Stimulated activated naive CD8-positive, alpha-beta T cell treated with anti-CD3 and anti-CD28 coated beads, Interleukin-15, Interleukin-2, amounts not matched to agents 100 ng/mL and 50 ng/mL, for 24 hours (primary cell): Measurements from ENCODE around the gene EXOC4.

ENCODE experiments used
- H3K27ac Mint-ChIP-seq: one replicate; pipeline ENCODE4 v1.8.0; 2021; ENCODE audit warnings: mild to moderate bottlenecking, mixed read lengths
- H3K27me3 Mint-ChIP-seq: one replicate; pipeline ENCODE4 v1.8.0; 2021; ENCODE audit warnings: mixed read lengths
- H3K36me3 Mint-ChIP-seq: one replicate; pipeline ENCODE4 v1.8.0; 2021; ENCODE audit warnings: low read depth, mixed read lengths
- H3K4me1 Mint-ChIP-seq: one replicate; pipeline ENCODE4 v1.8.0; 2021; ENCODE audit warnings: low read depth, mixed read lengths
- H3K4me3 Mint-ChIP-seq: one replicate; pipeline ENCODE4 v1.8.0; 2021; ENCODE audit warnings: mild to moderate bottlenecking, mixed read lengths
- H3K9me3 Mint-ChIP-seq: one replicate; pipeline ENCODE4 v1.8.0; 2021; ENCODE audit warnings: mixed read lengths

EXOC4 gene

GRCh38 chr7:133293384-133294160 lies 40.7 kb downstream of the EXOC4 start:
- no peak overlapping the region for H3K4me3 Mint-ChIP-seq
- no peaks in the 10 kb centered on the region for H3K4me1 Mint-ChIP-seq
- H3K27ac Mint-ChIP-seq, result no peak overlapping the region
- no peaks in the 10 kb centered on the region for H3K9me3 Mint-ChIP-seq
- no peaks in the 10 kb centered on the region for H3K27me3 Mint-ChIP-seq
- peaks cover 55% of the 10 kb centered on the region for H3K36me3 Mint-ChIP-seq

- Mint-ChIP-seq H3K36me3 (peaks cover 48% of the 10 kb centered on the region), H3K4me3 (no peak overlapping the region), H3K4me1 (no peaks in the 10 kb centered on the region), H3K27ac (no peak overlapping the region), H3K27me3 (no peaks in the 10 kb centered on the region), H3K9me3 (no peaks in the 10 kb centered on the region)
These were observed 41.4 kb downstream of the EXOC4 start for GRCh38 chr7:133294234-133294633.

GRCh38 chr7:133295484-133295883 lies 42.6 kb downstream of the EXOC4 start:
- no peak overlapping the region for H3K4me3 Mint-ChIP-seq
- H3K36me3 Mint-ChIP-seq, result peaks cover 38% of the 10 kb centered on the region
- no peaks in the 10 kb centered on the region for H3K27me3 Mint-ChIP-seq

GRCh38 chr7:133297093-133297492 lies 44.2 kb downstream of the EXOC4 start:
- Mint-ChIP-seq H3K36me3 (peaks cover 23% of the 10 kb centered on the region), H3K9me3 (no peaks in the 10 kb centered on the region)

More at GRCh38 chr7:133295484-133295883, 42.6 kb downstream of the EXOC4 start:
- Mint-ChIP-seq H3K9me3 (no peaks in the 10 kb centered on the region), H3K27ac (no peak overlapping the region), H3K4me1 (no peaks in the 10 kb centered on the region)

GRCh38 chr7:133298080-133298479 lies 45.2 kb downstream of the EXOC4 start:
- Mint-ChIP-seq H3K36me3 (peaks cover 13% of the 10 kb centered on the region), H3K4me1 (no peaks in the 10 kb centered on the region), H3K27me3 (no peaks in the 10 kb centered on the region), H3K4me3 (no peak overlapping the region), H3K27ac (no peak overlapping the region), H3K9me3 (no peaks in the 10 kb centered on the region)

More at GRCh38 chr7:133297093-133297492, 44.2 kb downstream of the EXOC4 start:
- Mint-ChIP-seq H3K4me3 (no peak overlapping the region), H3K4me1 (no peaks in the 10 kb centered on the region), H3K27ac (no peak overlapping the region), H3K27me3 (no peaks in the 10 kb centered on the region)

- Mint-ChIP-seq H3K36me3 (peaks cover 8% of the 10 kb centered on the region), H3K27ac (no peak overlapping the region), H3K4me3 (no peak overlapping the region), H3K27me3 (no peaks in the 10 kb centered on the region), H3K4me1 (no peaks in the 10 kb centered on the region), H3K9me3 (no peaks in the 10 kb centered on the region)
These were observed 46.8 kb downstream of the EXOC4 start for GRCh38 chr7:133299676-133300075.

GRCh38 chr7:133300088-133300487 lies 47.2 kb downstream of the EXOC4 start:
- no peak overlapping the region for H3K4me3 Mint-ChIP-seq

GRCh38 chr7:133300811-133301210 lies 47.9 kb downstream of the EXOC4 start:
- Mint-ChIP-seq H3K9me3 (no peaks in the 10 kb centered on the region), H3K36me3 (peaks cover 16% of the 10 kb centered on the region), H3K27ac (no peak overlapping the region), H3K27me3 (no peaks in the 10 kb centered on the region), H3K4me3 (no peak overlapping the region), H3K4me1 (no peaks in the 10 kb centered on the region)

More at GRCh38 chr7:133300088-133300487, 47.2 kb downstream of the EXOC4 start:
- Mint-ChIP-seq H3K27ac (no peak overlapping the region), H3K36me3 (peaks cover 12% of the 10 kb centered on the region), H3K27me3 (no peaks in the 10 kb centered on the region), H3K9me3 (no peaks in the 10 kb centered on the region), H3K4me1 (no peaks in the 10 kb centered on the region)

GRCh38 chr7:133301444-133301843 lies 48.6 kb downstream of the EXOC4 start:
- Mint-ChIP-seq H3K4me1 (no peaks in the 10 kb centered on the region), H3K36me3 (peaks cover 18% of the 10 kb centered on the region), H3K27ac (no peak overlapping the region), H3K9me3 (no peaks in the 10 kb centered on the region), H3K27me3 (no peaks in the 10 kb centered on the region), H3K4me3 (no peak overlapping the region)

- Mint-ChIP-seq H3K27ac (no peak overlapping the region), H3K36me3 (peaks cover 36% of the 10 kb centered on the region), H3K4me1 (no peaks in the 10 kb centered on the region), H3K4me3 (no peak overlapping the region), H3K27me3 (no peaks in the 10 kb centered on the region), H3K9me3 (no peaks in the 10 kb centered on the region)
These were observed 50.5 kb downstream of the EXOC4 start for GRCh38 chr7:133303372-133303771.

GRCh38 chr7:133303931-133304330 lies 51.1 kb downstream of the EXOC4 start:
- H3K4me1 Mint-ChIP-seq, result no peaks in the 10 kb centered on the region
- no peaks in the 10 kb centered on the region for H3K27me3 Mint-ChIP-seq
- no peaks in the 10 kb centered on the region for H3K9me3 Mint-ChIP-seq
- no peak overlapping the region for H3K4me3 Mint-ChIP-seq
- H3K36me3 Mint-ChIP-seq, result peaks cover 42% of the 10 kb centered on the region
- H3K27ac Mint-ChIP-seq, result no peak overlapping the region

GRCh38 chr7:133309333-133309732 lies 56.5 kb downstream of the EXOC4 start:
- peaks cover 71% of the 10 kb centered on the region for H3K36me3 Mint-ChIP-seq
- H3K4me3 Mint-ChIP-seq, result no peak overlapping the region
- H3K27ac Mint-ChIP-seq, result no peak overlapping the region
- no peaks in the 10 kb centered on the region for H3K27me3 Mint-ChIP-seq
- no peaks in the 10 kb centered on the region for H3K9me3 Mint-ChIP-seq
- peaks cover 12% of the 10 kb centered on the region for H3K4me1 Mint-ChIP-seq

- peaks cover 63% of the 10 kb centered on the region for H3K36me3 Mint-ChIP-seq
- peaks cover 15% of the 10 kb centered on the region for H3K4me1 Mint-ChIP-seq
- H3K4me3 Mint-ChIP-seq, result no peak overlapping the region
- H3K27ac Mint-ChIP-seq, result no peak overlapping the region
- no peaks in the 10 kb centered on the region for H3K9me3 Mint-ChIP-seq
- no peaks in the 10 kb centered on the region for H3K27me3 Mint-ChIP-seq
These were observed 57.5 kb downstream of the EXOC4 start for GRCh38 chr7:133310232-133310862.

- no peak overlapping the region for H3K4me3 Mint-ChIP-seq
- no peak overlapping the region for H3K27ac Mint-ChIP-seq
These were observed 60.7 kb downstream of the EXOC4 start for GRCh38 chr7:133313575-133313974.

GRCh38 chr7:133314084-133314483 lies 61.2 kb downstream of the EXOC4 start:
- H3K27ac Mint-ChIP-seq, result no peak overlapping the region
- no peaks in the 10 kb centered on the region for H3K27me3 Mint-ChIP-seq
- H3K4me3 Mint-ChIP-seq, result no peak overlapping the region
- peaks cover 44% of the 10 kb centered on the region for H3K36me3 Mint-ChIP-seq
- no peaks in the 10 kb centered on the region for H3K9me3 Mint-ChIP-seq
- peaks cover 16% of the 10 kb centered on the region for H3K4me1 Mint-ChIP-seq

More at GRCh38 chr7:133313575-133313974, 60.7 kb downstream of the EXOC4 start:
- Mint-ChIP-seq H3K4me1 (peaks cover 16% of the 10 kb centered on the region), H3K9me3 (no peaks in the 10 kb centered on the region), H3K36me3 (peaks cover 44% of the 10 kb centered on the region), H3K27me3 (no peaks in the 10 kb centered on the region)
